ENCODE measurements around the gene THSD4.

Gene THSD4

GRCh38 chr15:71577071-71577470 is 461.8 kb downstream of the THSD4 start:
- Mint-ChIP-seq H3K36me3 (ENCODE audit: low read depth) (no peaks in the 10 kb centered on the region), H3K27ac (no peak overlapping the region), H3K4me1 (ENCODE audit: low read depth) (no peaks in the 10 kb centered on the region), H3K4me3 (no peak overlapping the region), H3K27me3 (peaks cover 6% of the 10 kb centered on the region), H3K9me3 (no peaks in the 10 kb centered on the region)
- intact Hi-C loops (cut with micrococcal nuclease) = no loop called here

GRCh38 chr15:71581398-71581930 is 466.2 kb downstream of the THSD4 start:
- Mint-ChIP-seq H3K36me3 (ENCODE audit: low read depth) (no peaks in the 10 kb centered on the region), H3K27me3 (peaks cover 5% of the 10 kb centered on the region), H3K4me3 (no peak overlapping the region), H3K9me3 (peaks cover 15% of the 10 kb centered on the region), H3K4me1 (ENCODE audit: low read depth) (no peaks in the 10 kb centered on the region), H3K27ac (no peak overlapping the region)
- intact Hi-C loops (cut with micrococcal nuclease) = no loop called here

- H3K9me3 Mint-ChIP-seq = peaks cover 16% of the 10 kb centered on the region
- no peak overlapping the region for H3K27ac Mint-ChIP-seq
- intact Hi-C loops (cut with micrococcal nuclease) = no loop called here
- H3K36me3 Mint-ChIP-seq (ENCODE audit: low read depth) = no peaks in the 10 kb centered on the region
- no peak overlapping the region for H3K4me3 Mint-ChIP-seq
- peaks cover 5% of the 10 kb centered on the region for H3K27me3 Mint-ChIP-seq
- H3K4me1 Mint-ChIP-seq (ENCODE audit: low read depth) = no peaks in the 10 kb centered on the region
Observed at GRCh38 chr15:71585159-71585558, 469.9 kb downstream of the THSD4 start.

GRCh38 chr15:71586463-71586862 is 471.2 kb downstream of the THSD4 start:
- H3K4me1 Mint-ChIP-seq (ENCODE audit: low read depth) = no peaks in the 10 kb centered on the region
- no peak overlapping the region for H3K27ac Mint-ChIP-seq
- intact Hi-C loops (cut with micrococcal nuclease) = no loop called here
- no peaks in the 10 kb centered on the region for H3K36me3 Mint-ChIP-seq (ENCODE audit: low read depth)
- no peak overlapping the region for H3K4me3 Mint-ChIP-seq
- peaks cover 3% of the 10 kb centered on the region for H3K27me3 Mint-ChIP-seq
- peaks cover 16% of the 10 kb centered on the region for H3K9me3 Mint-ChIP-seq

- peaks cover 2% of the 10 kb centered on the region for H3K27me3 Mint-ChIP-seq
- intact Hi-C loops (cut with micrococcal nuclease) = no loop called here
- H3K4me1 Mint-ChIP-seq (ENCODE audit: low read depth) = no peaks in the 10 kb centered on the region
- no peak overlapping the region for H3K4me3 Mint-ChIP-seq
- peaks cover 16% of the 10 kb centered on the region for H3K9me3 Mint-ChIP-seq
- no peaks in the 10 kb centered on the region for H3K36me3 Mint-ChIP-seq (ENCODE audit: low read depth)
- no peak overlapping the region for H3K27ac Mint-ChIP-seq
Observed at GRCh38 chr15:71588746-71589145, 473.5 kb downstream of the THSD4 start.

GRCh38 chr15:71591057-71591456 is 475.8 kb downstream of the THSD4 start:
- no peaks in the 10 kb centered on the region for H3K36me3 Mint-ChIP-seq (ENCODE audit: low read depth)
- H3K27ac Mint-ChIP-seq = no peak overlapping the region
- peaks cover 10% of the 10 kb centered on the region for H3K9me3 Mint-ChIP-seq
- no peak overlapping the region for H3K4me3 Mint-ChIP-seq
- H3K27me3 Mint-ChIP-seq = no peaks in the 10 kb centered on the region
- no peaks in the 10 kb centered on the region for H3K4me1 Mint-ChIP-seq (ENCODE audit: low read depth)
- intact Hi-C loops (cut with micrococcal nuclease) = no loop called here

GRCh38 chr15:71592203-71592602 is 476.9 kb downstream of the THSD4 start:
- intact Hi-C loops (cut with micrococcal nuclease) = no loop called here
- Mint-ChIP-seq H3K9me3 (peaks cover 7% of the 10 kb centered on the region), H3K27ac (no peak overlapping the region), H3K4me3 (no peak overlapping the region), H3K4me1 (ENCODE audit: low read depth) (no peaks in the 10 kb centered on the region), H3K27me3 (no peaks in the 10 kb centered on the region), H3K36me3 (ENCODE audit: low read depth) (no peaks in the 10 kb centered on the region)

GRCh38 chr15:71595846-71596553 is 480.7 kb downstream of the THSD4 start:
- H3K9me3 Mint-ChIP-seq = peaks cover 7% of the 10 kb centered on the region
- no peak overlapping the region for H3K4me3 Mint-ChIP-seq
- H3K27ac Mint-ChIP-seq = no peak overlapping the region
- no peaks in the 10 kb centered on the region for H3K4me1 Mint-ChIP-seq (ENCODE audit: low read depth)
- no peaks in the 10 kb centered on the region for H3K36me3 Mint-ChIP-seq (ENCODE audit: low read depth)
- intact Hi-C loops (cut with micrococcal nuclease) = no loop called here
- no peaks in the 10 kb centered on the region for H3K27me3 Mint-ChIP-seq

- Mint-ChIP-seq H3K27ac (no peak overlapping the region), H3K9me3 (peaks cover 7% of the 10 kb centered on the region), H3K4me1 (ENCODE audit: low read depth) (no peaks in the 10 kb centered on the region), H3K36me3 (ENCODE audit: low read depth) (no peaks in the 10 kb centered on the region), H3K4me3 (no peak overlapping the region), H3K27me3 (no peaks in the 10 kb centered on the region)
- intact Hi-C loops (cut with micrococcal nuclease) = no loop called here
Observed at GRCh38 chr15:71596672-71597071, 481.4 kb downstream of the THSD4 start.

GRCh38 chr15:71597126-71597525 is 481.9 kb downstream of the THSD4 start:
- Mint-ChIP-seq H3K27me3 (no peaks in the 10 kb centered on the region), H3K4me1 (ENCODE audit: low read depth) (no peaks in the 10 kb centered on the region), H3K36me3 (ENCODE audit: low read depth) (no peaks in the 10 kb centered on the region), H3K9me3 (peaks cover 7% of the 10 kb centered on the region), H3K27ac (no peak overlapping the region), H3K4me3 (no peak overlapping the region)
- intact Hi-C loops (cut with micrococcal nuclease) = no loop called here

GRCh38 chr15:71597637-71598036 is 482.4 kb downstream of the THSD4 start:
- no peak overlapping the region for H3K27ac Mint-ChIP-seq

GRCh38 chr15:71598741-71599140 is 483.5 kb downstream of the THSD4 start:
- Mint-ChIP-seq H3K9me3 (peaks cover 7% of the 10 kb centered on the region), H3K4me3 (no peak overlapping the region), H3K4me1 (ENCODE audit: low read depth) (no peaks in the 10 kb centered on the region), H3K27ac (no peak overlapping the region), H3K27me3 (no peaks in the 10 kb centered on the region), H3K36me3 (ENCODE audit: low read depth) (no peaks in the 10 kb centered on the region)
- intact Hi-C loops (cut with micrococcal nuclease) = no loop called here

More at GRCh38 chr15:71597637-71598036, 482.4 kb downstream of the THSD4 start:
- Mint-ChIP-seq H3K4me3 (no peak overlapping the region), H3K4me1 (ENCODE audit: low read depth) (no peaks in the 10 kb centered on the region), H3K36me3 (ENCODE audit: low read depth) (no peaks in the 10 kb centered on the region), H3K9me3 (peaks cover 7% of the 10 kb centered on the region), H3K27me3 (no peaks in the 10 kb centered on the region)
- intact Hi-C loops (cut with micrococcal nuclease) = no loop called here

GRCh38 chr15:71599418-71600151 is 484.3 kb downstream of the THSD4 start:
- Mint-ChIP-seq H3K27me3 (no peaks in the 10 kb centered on the region), H3K9me3 (peaks cover 8% of the 10 kb centered on the region), H3K27ac (no peak overlapping the region), H3K4me1 (ENCODE audit: low read depth) (no peaks in the 10 kb centered on the region), H3K4me3 (no peak overlapping the region), H3K36me3 (ENCODE audit: low read depth) (no peaks in the 10 kb centered on the region)
- intact Hi-C loops (cut with micrococcal nuclease) = no loop called here

GRCh38 chr15:71600237-71600636 is 485.0 kb downstream of the THSD4 start:
- Mint-ChIP-seq H3K9me3 (peaks cover 15% of the 10 kb centered on the region), H3K27ac (no peak overlapping the region), H3K36me3 (ENCODE audit: low read depth) (no peaks in the 10 kb centered on the region), H3K27me3 (no peaks in the 10 kb centered on the region), H3K4me1 (ENCODE audit: low read depth) (no peaks in the 10 kb centered on the region), H3K4me3 (no peak overlapping the region)
- intact Hi-C loops (cut with micrococcal nuclease) = no loop called here
